ENCODE results near the gene SNORC.

SNORC gene

DNA sequence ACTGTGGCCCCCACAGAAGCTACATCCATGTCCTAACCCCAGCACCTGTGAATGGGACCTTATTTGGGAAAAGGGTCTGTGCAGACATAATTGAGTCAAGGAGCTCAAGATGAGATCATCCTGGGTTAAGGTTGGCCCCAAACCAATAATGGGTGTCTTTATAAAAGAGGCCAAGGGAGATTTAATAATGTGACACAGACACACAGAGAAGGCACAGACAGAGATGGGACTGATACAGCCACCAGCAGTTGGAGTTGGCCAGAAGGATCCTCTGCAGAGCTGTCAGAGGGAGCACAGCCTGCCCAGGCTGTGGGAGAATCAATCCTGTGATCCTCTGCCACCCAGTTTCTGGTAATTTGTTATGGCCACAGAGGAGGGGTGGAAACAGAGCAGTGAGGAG is 26.0 kb downstream of the SNORC start:
- no peak for DNase-seq (ENCODE audit: extremely low read depth, low read depth)
- no peak overlapping the region for H3K4me3 ChIP-seq (replicated peaks; ENCODE audit: low read depth, low read length)
- TF ChIP-seq, protein P1, sequence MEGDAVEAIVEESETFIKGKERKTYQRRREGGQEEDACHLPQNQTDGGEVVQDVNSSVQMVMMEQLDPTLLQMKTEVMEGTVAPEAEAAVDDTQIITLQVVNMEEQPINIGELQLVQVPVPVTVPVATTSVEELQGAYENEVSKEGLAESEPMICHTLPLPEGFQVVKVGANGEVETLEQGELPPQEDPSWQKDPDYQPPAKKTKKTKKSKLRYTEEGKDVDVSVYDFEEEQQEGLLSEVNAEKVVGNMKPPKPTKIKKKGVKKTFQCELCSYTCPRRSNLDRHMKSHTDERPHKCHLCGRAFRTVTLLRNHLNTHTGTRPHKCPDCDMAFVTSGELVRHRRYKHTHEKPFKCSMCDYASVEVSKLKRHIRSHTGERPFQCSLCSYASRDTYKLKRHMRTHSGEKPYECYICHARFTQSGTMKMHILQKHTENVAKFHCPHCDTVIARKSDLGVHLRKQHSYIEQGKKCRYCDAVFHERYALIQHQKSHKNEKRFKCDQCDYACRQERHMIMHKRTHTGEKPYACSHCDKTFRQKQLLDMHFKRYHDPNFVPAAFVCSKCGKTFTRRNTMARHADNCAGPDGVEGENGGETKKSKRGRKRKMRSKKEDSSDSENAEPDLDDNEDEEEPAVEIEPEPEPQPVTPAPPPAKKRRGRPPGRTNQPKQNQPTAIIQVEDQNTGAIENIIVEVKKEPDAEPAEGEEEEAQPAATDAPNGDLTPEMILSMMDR (IDR thresholded peaks at IDR 0.05; ENCODE audit: low read depth, low read length, missing control alignments), result no peak

GRCh38 chr2:232896720-232897597 is 26.9 kb downstream of the SNORC start:
- no peak for DNase-seq (ENCODE audit: extremely low read depth, low read depth)
- H3K4me3 ChIP-seq (replicated peaks; ENCODE audit: low read depth, low read length), result no peak overlapping the region
- TF ChIP-seq, protein P1 (IDR thresholded peaks at IDR 0.05; ENCODE audit: low read depth, low read length, missing control alignments), result no peak

- no peak overlapping the region for H3K4me3 ChIP-seq (replicated peaks; ENCODE audit: low read depth, low read length)
- DNase-seq (ENCODE audit: extremely low read depth, low read depth), result no peak
- TF ChIP-seq, protein P1 (IDR thresholded peaks at IDR 0.05; ENCODE audit: low read depth, low read length, missing control alignments), result no peak
Measured at GRCh38 chr2:232897598-232898408, 27.7 kb downstream of the SNORC start.

GRCh38 chr2:232898592-232899543 is 28.8 kb downstream of the SNORC start:
- H3K4me3 ChIP-seq (replicated peaks; ENCODE audit: low read depth, low read length), result no peak overlapping the region
- TF ChIP-seq, protein P1 (IDR thresholded peaks at IDR 0.05; ENCODE audit: low read depth, low read length, missing control alignments), result no peak
- DNase-seq (ENCODE audit: extremely low read depth, low read depth), result no peak

GRCh38 chr2:232900811-232901735 is 31.0 kb downstream of the SNORC start:
- no peak overlapping the region for H3K4me3 ChIP-seq (replicated peaks; ENCODE audit: low read depth, low read length)
- no peak for DNase-seq (ENCODE audit: extremely low read depth, low read depth)
- TF ChIP-seq, protein P1 (IDR thresholded peaks at IDR 0.05; ENCODE audit: low read depth, low read length, missing control alignments), result no peak

Measured in HFF-Myc (cell line).